Vagina (tissue), 2 donors: ENCODE data around the gene MAST4. TPM values are rescaled to one million over a fixed set of nuclear protein-coding genes. Genes with fewer than 3 reads are reported as not detected.
"Not testable (repeated sequence)": the region's sequence is repeated elsewhere in the genome, so short reads cannot be mapped to it uniquely, and the experiment has no call there.

Experiments
- DNase-seq, 2 donors: peaks; one replicate each; pipeline ENCODE4 v3.0.0-alpha.2; 2017; ENCODE audit errors: extremely low spot score in 2 of 2
- H3K27ac ChIP-seq: fragments of 200-600 bp; sonication (generic); one replicate; pipeline ENCODE4 v1.5.1; 2019
- H3K27me3 ChIP-seq: fragments of 200-600 bp; sonication (generic); one replicate; pipeline ENCODE4 v1.5.1; 2019
- H3K36me3 ChIP-seq, 2 donors: fragments of 200-600 bp; sonication (generic); one replicate each; pipeline ENCODE4 v1.5.1; 2017 to 2019
- H3K4me1 ChIP-seq: fragments of 200-600 bp; sonication (generic); one replicate; pipeline ENCODE4 v1.5.1; 2019
- H3K4me3 ChIP-seq, 2 donors: fragments of 200-600 bp; sonication (generic); 1 replicate in 1 of 2; 2 replicates in 1 of 2; pipeline ENCODE4 v1.5.1; 2016 to 2019
- H3K9me3 ChIP-seq: fragments of 200-600 bp; sonication (generic); one replicate; pipeline ENCODE4 v1.5.1; 2019
- CTCF ChIP-seq, 3 experiments: fragments of 450-650 bp in 2 of 3; fragments of 200-600 bp in 1 of 3; sonication (generic) in 1 of 3; IDR thresholded peaks; one replicate each; pipeline ENCODE4 v1.5.1; 2017 to 2019; ENCODE audit warnings: antibody characterized with exemption in 3 of 3, mild to moderate bottlenecking in 2 of 3, moderate library complexity in 2 of 3
- POLR2A ChIP-seq, 2 donors: fragments of 450-650 bp; IDR thresholded peaks; one replicate each; pipeline ENCODE4 v1.6.1; 2017; ENCODE audit warnings: antibody characterized with exemption in 2 of 2, mild to moderate bottlenecking in 2 of 2, moderate library complexity in 2 of 2
- POLR2AphosphoS5 ChIP-seq, 2 donors: sonication (generic); formaldehyde crosslinking; IDR thresholded peaks; one replicate each; pipeline ENCODE4 v1.9.0; 2017; ENCODE audit warnings: antibody characterized with exemption in 2 of 2, mild to moderate bottlenecking in 2 of 2, low read depth in 1 of 2; ENCODE audit not compliant: insufficient read depth in 1 of 2
- intact Hi-C: fragments of 100-400 bp; cut with DNase I; formaldehyde crosslinking; loops from one replicate; pipeline ENCODE4 v1.15.1; 2023
- total RNA-seq: library from RNA; depleted of rRNA; stranded (reverse); fragments of >200 nt; gene quantifications from one replicate; pipeline ENCODE4 v1.2.3, GENCODE V29; 2016

Gene MAST4
- total RNA-seq, 1 donor from 2014 or later: 85.9 TPM

- H3K27me3 ChIP-seq: no peaks in the 10 kb centered on the region
- DNase-seq: no peak
- no peaks in the 10 kb centered on the region for H3K4me1 ChIP-seq
- H3K36me3 ChIP-seq: no peaks in the 10 kb centered on the region
- no peak overlapping the region for H3K27ac ChIP-seq
- intact Hi-C loops: no loop called here
- H3K4me3 ChIP-seq: no peak overlapping the region
- TF ChIP-seq CTCF (IDR thresholded peaks at IDR 0.05) (no peak), POLR2AphosphoS5 (IDR thresholded peaks at IDR 0.05; ENCODE audit: insufficient read depth in 1 of 2, low read depth in 1 of 2) (no peak), POLR2A (IDR thresholded peaks at IDR 0.05) (no peak)
- no peaks in the 10 kb centered on the region for H3K9me3 ChIP-seq
Measured at GRCh38 chr5:66821688-66822429, 225.7 kb downstream of the MAST4 start.

- DNase-seq, intact Hi-C loops, H3K27ac ChIP-seq, H3K4me1 ChIP-seq, H3K36me3 ChIP-seq, H3K4me3 ChIP-seq, H3K9me3 ChIP-seq, H3K27me3 ChIP-seq: not testable (repeated sequence)
Measured at GRCh38 chr5:66822906-66823305, 226.7 kb downstream of the MAST4 start.

GRCh38 chr5:66824476-66824875, 228.3 kb downstream of the MAST4 start:
- Histone ChIP-seq H3K9me3 (no peaks in the 10 kb centered on the region), H3K27ac (no peak overlapping the region), H3K4me3 (no peak overlapping the region), H3K27me3 (no peaks in the 10 kb centered on the region), H3K36me3 (no peaks in the 10 kb centered on the region), H3K4me1 (peaks cover 5% of the 10 kb centered on the region)
- TF ChIP-seq CTCF (IDR thresholded peaks at IDR 0.05) (no peak), POLR2AphosphoS5 (IDR thresholded peaks at IDR 0.05; ENCODE audit: insufficient read depth in 1 of 2, low read depth in 1 of 2) (no peak), POLR2A (IDR thresholded peaks at IDR 0.05) (no peak)
- no peak for DNase-seq
- intact Hi-C loops: no loop called here

GRCh38 chr5:66826263-66826662, 230.1 kb downstream of the MAST4 start:
- no peaks in the 10 kb centered on the region for H3K36me3 ChIP-seq
- DNase-seq: no peak
- peaks cover 13% of the 10 kb centered on the region for H3K4me1 ChIP-seq
- no peak overlapping the region for H3K4me3 ChIP-seq
- TF ChIP-seq CTCF (IDR thresholded peaks at IDR 0.05) (no peak), POLR2AphosphoS5 (IDR thresholded peaks at IDR 0.05; ENCODE audit: insufficient read depth in 1 of 2, low read depth in 1 of 2) (no peak), POLR2A (IDR thresholded peaks at IDR 0.05) (no peak)
- intact Hi-C loops: no loop called here
- no peaks in the 10 kb centered on the region for H3K9me3 ChIP-seq
- no peak overlapping the region for H3K27ac ChIP-seq
- no peaks in the 10 kb centered on the region for H3K27me3 ChIP-seq

GRCh38 chr5:66826696-66827095, 230.5 kb downstream of the MAST4 start:
- Histone ChIP-seq H3K4me1 (peaks cover 13% of the 10 kb centered on the region), H3K27ac (no peak overlapping the region), H3K27me3 (no peaks in the 10 kb centered on the region), H3K4me3 (no peak overlapping the region), H3K36me3 (no peaks in the 10 kb centered on the region), H3K9me3 (no peaks in the 10 kb centered on the region)
- intact Hi-C loops: no loop called here
- DNase-seq: no peak
- TF ChIP-seq POLR2A (IDR thresholded peaks at IDR 0.05) (no peak), POLR2AphosphoS5 (IDR thresholded peaks at IDR 0.05; ENCODE audit: insufficient read depth in 1 of 2, low read depth in 1 of 2) (no peak), CTCF (IDR thresholded peaks at IDR 0.05) (no peak)
